PC-3 (cell line): ENCODE results near the gene HSD17B11. TPM values are rescaled to one million over a fixed set of nuclear protein-coding genes. Genes with fewer than 3 reads are reported as not detected.
A peak's percentile ranks its signal among the peaks of the same experiment; 100 is the strongest.
"Not testable (repeated sequence)": the region's sequence is repeated elsewhere in the genome, so short reads cannot be mapped to it uniquely, and the experiment has no call there.

Experiments
- ATAC-seq: fragments of 200-7000 bp; cut with Tn5 transposase; 2 replicates; pipeline ENCODE4 v1.9.1; 2020; ENCODE audit warnings: mild to moderate bottlenecking, moderate library complexity
- BruUV-seq: library from RNA; stranded (reverse); fragments of 400-500 nt; replicated peaks from 2 replicates; lab custom pipeline; 2021; lab: Mats Ljungman, UMichigan
- CTCF ChIA-PET: fragments of 300-600 bp; sonication (Branson Sonifier 250); formaldehyde crosslinking; loops from one replicate; lab custom pipeline; 2022; ENCODE audit warnings: antibody characterized with exemption; lab: Charles Lee
- POLR2A ChIA-PET: fragments of 300-600 bp; sonication (Branson Sonifier 250); formaldehyde crosslinking; loops from one replicate; lab custom pipeline; 2022; ENCODE audit warnings: antibody characterized with exemption; ENCODE audit not compliant: unreplicated experiment; lab: Charles Lee
- DNase-seq: peaks from one replicate; pipeline ENCODE4 v3.0.0-alpha.2; 2015
- H2AFZ ChIP-seq: fragments of 300-600 bp; sonication (generic); 2 replicates; pipeline ENCODE4 v1.6.0; 2016; ENCODE audit warnings: antibody characterized with exemption, low read length
- H3F3A ChIP-seq: fragments of 300-600 bp; sonication (generic); one replicate; pipeline ENCODE4 v1.6.0; 2017; ENCODE audit warnings: antibody characterized with exemption, low read length, control low read depth, mild to moderate bottlenecking; ENCODE audit not compliant: unreplicated experiment
- H3K27ac ChIP-seq: fragments of 300-600 bp; sonication (generic); 2 replicates; pipeline ENCODE4 v1.5.1; 2016; ENCODE audit warnings: mild to moderate bottlenecking, low read length
- H3K27me3 ChIP-seq: fragments of 300-600 bp; sonication (generic); 2 replicates; pipeline ENCODE4 v1.6.1; 2016; ENCODE audit warnings: low read length, mixed read lengths
- H3K36me3 ChIP-seq: fragments of 300-600 bp; sonication (generic); 2 replicates; pipeline ENCODE4 v1.6.1; 2016; ENCODE audit warnings: low read depth, mixed run types, low read length, mixed read lengths
- H3K4me1 ChIP-seq: fragments of 300-600 bp; sonication (generic); 2 replicates; pipeline ENCODE4 v1.5.1; 2016; ENCODE audit warnings: low read length; ENCODE audit not compliant: insufficient read depth
- H3K4me2 ChIP-seq: fragments of 300-600 bp; sonication (generic); 2 replicates; pipeline ENCODE4 v1.6.0; 2016; ENCODE audit warnings: low read length
- H3K4me3 ChIP-seq: fragments of 300-600 bp; sonication (generic); 2 replicates; pipeline ENCODE4 v1.5.1; 2016; ENCODE audit warnings: mild to moderate bottlenecking, low read length, mixed read lengths
- H3K79me2 ChIP-seq: fragments of 300-600 bp; sonication (generic); 2 replicates; pipeline ENCODE4 v1.6.1; 2017; ENCODE audit warnings: low read length, mixed read lengths
- H3K9ac ChIP-seq: fragments of 300-600 bp; sonication (generic); 2 replicates; pipeline ENCODE4 v1.6.0; 2016; ENCODE audit warnings: mild to moderate bottlenecking, low read length
- H3K9me2 ChIP-seq: fragments of 300-600 bp; sonication (generic); replicated peaks from 2 replicates; pipeline ENCODE4 v1.6.1; 2016; ENCODE audit warnings: mixed run types, low read length, mixed read lengths
- H3K9me3 ChIP-seq: fragments of 300-600 bp; sonication (generic); 2 replicates; pipeline ENCODE4 v1.6.1; 2016; ENCODE audit warnings: low read length, mixed read lengths
- H4K20me1 ChIP-seq: fragments of 300-600 bp; sonication (generic); 2 replicates; pipeline ENCODE4 v1.6.1; 2016; ENCODE audit warnings: low read length, mixed read lengths
- CTCF ChIP-seq: fragments of 300-600 bp; sonication (generic); conservative IDR thresholded peaks from 2 replicates; pipeline ENCODE4 v1.5.1; 2017; ENCODE audit warnings: antibody characterized with exemption, low read depth, mild to moderate bottlenecking, low read length
- EZH2 ChIP-seq: fragments of 300-600 bp; sonication (generic); IDR thresholded peaks from one replicate; pipeline ENCODE4 v1.6.1; 2017; ENCODE audit warnings: antibody characterized with exemption, mild to moderate bottlenecking, low read length; ENCODE audit not compliant: unreplicated experiment
- EZH2phosphoT487 ChIP-seq: fragments of 300-600 bp; sonication (generic); IDR thresholded peaks from 2 replicates; pipeline ENCODE4 v1.6.1; 2018; ENCODE audit warnings: mild to moderate bottlenecking, antibody characterized with exemption, low read length, borderline replicate concordance
- intact Hi-C: fragments of 100-400 bp; cut with micrococcal nuclease; formaldehyde crosslinking; loops from 2 replicates; pipeline ENCODE4 v1.9.0; 2023
- total RNA-seq: library from RNA; depleted of rRNA; stranded (reverse); fragments of >200 nt; gene quantifications from 2 replicates; pipeline ENCODE4 v1.2.3, GENCODE V29; 2014

Gene HSD17B11
- total RNA-seq, 1 experiment from 2014 or later = 4.7 TPM

DNA sequence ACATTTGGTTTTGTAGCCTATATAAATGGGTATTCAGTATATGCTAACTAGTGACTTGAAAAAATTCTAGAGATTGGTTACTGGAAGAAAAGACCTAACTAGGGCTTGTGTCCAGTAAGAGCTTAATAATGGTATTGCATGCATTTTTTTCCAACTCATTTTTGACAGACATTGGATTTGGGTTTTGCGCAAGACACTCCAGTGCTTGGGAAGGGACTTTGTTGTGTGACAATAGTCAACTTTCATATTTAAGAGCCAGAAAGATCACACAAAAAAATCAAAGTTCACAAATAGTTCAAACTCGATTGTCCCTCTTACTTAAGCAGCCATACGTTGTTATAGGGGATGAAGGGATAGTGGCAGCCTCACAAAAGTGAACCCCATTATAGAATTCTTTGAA is 1.2 kb upstream of the HSD17B11 start:
- ATAC-seq = no peak
- BruUV-seq = no TSS peak
- CTCF ChIA-PET = no interaction called here
- Histone ChIP-seq H4K20me1 (no peaks in the 10 kb centered on the region), H3K9me3 (no peaks in the 10 kb centered on the region), H3K4me3 (no peak overlapping the region), H3K4me1 (no peaks in the 10 kb centered on the region), H3K4me2 (peak overlapping the region; percentile 90; the same call in 1 of the 2 replicates), H2AFZ (peak overlapping the region; percentile 98; the same call in 1 of the 2 replicates), H3K9me2 (no peaks in the 10 kb centered on the region), H3K27ac (no peak overlapping the region), H3F3A (no peaks in the 10 kb centered on the region), H3K9ac (no peak overlapping the region), H3K36me3 (no peaks in the 10 kb centered on the region), H3K79me2 (no peaks in the 10 kb centered on the region), H3K27me3 (no peaks in the 10 kb centered on the region)
- no peak for TF ChIP-seq CTCF
- no peak for TF ChIP-seq EZH2phosphoT487
- no peak for TF ChIP-seq EZH2
- intact Hi-C loops = no loop called here
- POLR2A ChIA-PET = no interaction called here
- no peak for DNase-seq

DNA sequence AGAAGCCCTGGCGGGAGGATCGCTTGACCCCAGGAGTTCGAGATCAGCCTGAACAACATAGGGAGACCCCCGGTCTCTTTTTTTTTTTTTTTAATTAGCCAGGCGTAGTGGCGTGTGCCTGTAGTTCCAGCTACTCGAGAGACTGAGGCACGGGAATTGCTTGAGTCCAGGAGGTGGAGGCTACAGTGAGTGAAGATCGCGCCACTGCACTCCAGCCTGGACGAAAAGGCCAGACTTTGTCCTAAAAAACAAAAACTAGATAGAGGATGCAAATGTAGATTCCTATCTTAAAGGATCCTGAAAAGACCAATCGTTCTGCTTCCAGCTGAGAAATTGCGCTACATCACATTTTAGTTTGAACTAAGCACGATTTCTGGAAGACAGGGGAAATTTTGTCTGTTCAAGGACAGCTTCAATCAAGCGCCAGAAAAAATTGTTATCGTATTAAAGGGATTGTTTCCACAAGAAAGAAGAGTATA is 627 bp upstream of the HSD17B11 start:
- Histone ChIP-seq H3K27me3 (no peaks in the 10 kb centered on the region), H3K36me3 (no peaks in the 10 kb centered on the region), H3K9ac (peak overlapping the region; percentile 64), H2AFZ (peak overlapping the region; percentile 98), H3K4me3 (peak overlapping the region; percentile 76), H3K79me2 (no peaks in the 10 kb centered on the region), H4K20me1 (no peaks in the 10 kb centered on the region), H3K9me3 (no peaks in the 10 kb centered on the region), H3K9me2 (no peaks in the 10 kb centered on the region), H3K4me2 (peak overlapping the region; percentile 90), H3F3A (no peaks in the 10 kb centered on the region), H3K4me1 (no peaks in the 10 kb centered on the region), H3K27ac (0 out of 2 replicates have a peak overlapping the region, but pooled peaks have one; percentile 9)
- TF ChIP-seq EZH2phosphoT487 (no peak), CTCF (0 out of 2 replicates have a peak, but pooled peaks have one; percentile 1)
- no TSS peak for BruUV-seq
- CTCF ChIA-PET = no interaction called here
- POLR2A ChIA-PET = no interaction called here
- no peak for DNase-seq
- peak; percentile 32 for ATAC-seq
- intact Hi-C loops = loop anchor here (2.0 kb wide), 1 partner anchor 27 kb away; no protein-coding TSS in a partner anchor

DNA sequence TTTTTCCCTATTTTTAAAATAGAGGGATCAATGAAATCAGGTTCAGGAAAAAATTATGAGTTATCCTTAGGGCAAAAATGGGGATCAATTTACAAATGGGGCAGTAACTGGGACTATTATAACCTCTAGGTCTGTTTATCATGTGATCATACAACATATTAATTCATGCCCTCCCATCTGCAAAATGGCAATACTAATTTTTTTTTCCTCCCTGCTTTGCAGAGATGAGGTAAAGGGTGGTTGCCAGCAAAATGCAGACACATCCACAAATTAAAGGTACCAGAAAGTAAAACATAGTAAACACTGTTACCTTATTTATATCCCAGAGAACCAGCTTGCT is 467 bp downstream of the HSD17B11 start:
- Histone ChIP-seq H3K79me2 (no peaks in the 10 kb centered on the region), H3K4me1 (no peaks in the 10 kb centered on the region), H3K9ac (peak overlapping the region; percentile 64; the same call in 1 of the 2 replicates), H3K4me2 (peak overlapping the region; percentile 90), H3K36me3 (no peaks in the 10 kb centered on the region), H3K27ac (no peak overlapping the region), H3K4me3 (peak overlapping the region; percentile 76), H3K27me3 (no peaks in the 10 kb centered on the region), H3F3A (no peaks in the 10 kb centered on the region), H3K9me3 (no peaks in the 10 kb centered on the region), H3K9me2 (no peaks in the 10 kb centered on the region), H4K20me1 (no peaks in the 10 kb centered on the region), H2AFZ (peak overlapping the region; percentile 98)
- ChIA-PET CTCF (interaction anchor here (0.7 kb wide), 1 partner anchor 359 kb away, joined by 6 read pairs; no protein-coding TSS in a partner anchor), POLR2A (interaction anchor here (0.6 to 0.7 kb wide), 2 partner anchors 17 to 32 kb away, joined by 7 to 8 read pairs; partner anchors contain the start of gene NUDT9)
- ATAC-seq (no peak), DNase-seq (no peak)
- TSS peak; percentile 84 for BruUV-seq
- no peak for TF ChIP-seq EZH2phosphoT487
- no peak for TF ChIP-seq CTCF
- no peak for TF ChIP-seq EZH2
- intact Hi-C loops = loop anchor here (2.0 kb wide), 1 partner anchor 28 kb away; no protein-coding TSS in a partner anchor

- H3K9ac ChIP-seq = not testable (repeated sequence)
Measured at GRCh38 chr4:87390055-87390454, 933 bp downstream of the HSD17B11 start.

More at GRCh38 chr4:87390055-87390454, 933 bp downstream of the HSD17B11 start:
- H3K27me3 ChIP-seq, H2AFZ ChIP-seq, H3K27ac ChIP-seq, ATAC-seq, H4K20me1 ChIP-seq, BruUV-seq, H3K4me1 ChIP-seq, H3K79me2 ChIP-seq, H3K9me2 ChIP-seq, H3K9me3 ChIP-seq, H3F3A ChIP-seq, CTCF ChIA-PET, DNase-seq, H3K36me3 ChIP-seq, POLR2A ChIA-PET: not testable (repeated sequence)
- Histone ChIP-seq H3K4me2 (peak overlapping the region; percentile 90), H3K4me3 (peak overlapping the region; percentile 76)
- intact Hi-C loops = loop anchor here (2.0 kb wide), 1 partner anchor 29 kb away; no protein-coding TSS in a partner anchor
